Muscle of arm (tissue), 14 donors: ENCODE measurements around the gene FAN1. TPM values are rescaled to one million over a fixed set of nuclear protein-coding genes. Genes with fewer than 3 reads are reported as not detected.
"Not testable (repeated sequence)": the region's sequence is repeated elsewhere in the genome, so short reads cannot be mapped to it uniquely, and the experiment has no call there.

ENCODE experiments used
- DNase-seq: peaks from one replicate; pipeline ENCODE4 v3.0.0-alpha.2; 2013
- long read RNA-seq, 11 donors: transcript quantifications; one replicate each; lab custom pipeline, GENCODE V29; 2026
- polyA plus RNA-seq, 12 donors: library from polyadenylated mRNA; unstranded; fragments of 120-200 nt; gene quantifications; one replicate each; pipeline ENCODE4 v1.2.1, GENCODE V29; 2013; ENCODE audit not compliant: insufficient read length in 12 of 12

The FAN1 gene
- 10 to 100 TPM in 11 of 12 donors, not detected in 1; 15.3 to 34.5 (median 23.1) TPM for polyA plus RNA-seq
- long read RNA-seq, donor 1, partial matches to known transcripts: 6 of 11 reads
- long read RNA-seq, donor 1, other reads (novel, unspliced or antisense): 5 of 11 reads
- long read RNA-seq, donor 2, partial matches to known transcripts: 6 of 6 reads
- long read RNA-seq, donor 2, other reads (novel, unspliced or antisense): 0 of 6 reads
- long read RNA-seq, donor 3, partial matches to known transcripts: 0 of 1 reads
- long read RNA-seq, donor 3, other reads (novel, unspliced or antisense): 0 of 1 reads
- long read RNA-seq, donor 4, partial matches to known transcripts: 5 of 6 reads
- long read RNA-seq, donor 4, other reads (novel, unspliced or antisense): 0 of 6 reads
- long read RNA-seq, donor 5, full-length matches to known transcripts: 6 of 16 reads
- long read RNA-seq, donor 5, partial matches to known transcripts: 10 of 16 reads
- long read RNA-seq, donor 5, other reads (novel, unspliced or antisense): 0 of 16 reads
- long read RNA-seq, donor 6, full-length matches to known transcripts: 1 of 1 reads
- long read RNA-seq, donor 6, partial matches to known transcripts: 0 of 1 reads
- long read RNA-seq, donor 6, other reads (novel, unspliced or antisense): 0 of 1 reads
- long read RNA-seq, donor 7, full-length matches to known transcripts: 2 of 2 reads
- long read RNA-seq, donor 7, partial matches to known transcripts: 0 of 2 reads
- long read RNA-seq, donor 7, other reads (novel, unspliced or antisense): 0 of 2 reads
- long read RNA-seq, donor 8, full-length matches to known transcripts: 4 of 17 reads
- long read RNA-seq, donor 8, partial matches to known transcripts: 13 of 17 reads
- long read RNA-seq, donor 8, other reads (novel, unspliced or antisense): 0 of 17 reads
- long read RNA-seq, donor 9, partial matches to known transcripts: 0 of 1 reads
- long read RNA-seq, donor 9, other reads (novel, unspliced or antisense): 0 of 1 reads
- long read RNA-seq, donor 10, full-length matches to known transcripts: 5 of 5 reads
- long read RNA-seq, donor 10, partial matches to known transcripts: 0 of 5 reads
- long read RNA-seq, donor 10, other reads (novel, unspliced or antisense): 0 of 5 reads
- long read RNA-seq, donor 11, full-length matches to known transcripts: 3 of 30 reads
- long read RNA-seq, donor 11, partial matches to known transcripts: 27 of 30 reads
- long read RNA-seq, donor 11, other reads (novel, unspliced or antisense): 0 of 30 reads

DNA sequence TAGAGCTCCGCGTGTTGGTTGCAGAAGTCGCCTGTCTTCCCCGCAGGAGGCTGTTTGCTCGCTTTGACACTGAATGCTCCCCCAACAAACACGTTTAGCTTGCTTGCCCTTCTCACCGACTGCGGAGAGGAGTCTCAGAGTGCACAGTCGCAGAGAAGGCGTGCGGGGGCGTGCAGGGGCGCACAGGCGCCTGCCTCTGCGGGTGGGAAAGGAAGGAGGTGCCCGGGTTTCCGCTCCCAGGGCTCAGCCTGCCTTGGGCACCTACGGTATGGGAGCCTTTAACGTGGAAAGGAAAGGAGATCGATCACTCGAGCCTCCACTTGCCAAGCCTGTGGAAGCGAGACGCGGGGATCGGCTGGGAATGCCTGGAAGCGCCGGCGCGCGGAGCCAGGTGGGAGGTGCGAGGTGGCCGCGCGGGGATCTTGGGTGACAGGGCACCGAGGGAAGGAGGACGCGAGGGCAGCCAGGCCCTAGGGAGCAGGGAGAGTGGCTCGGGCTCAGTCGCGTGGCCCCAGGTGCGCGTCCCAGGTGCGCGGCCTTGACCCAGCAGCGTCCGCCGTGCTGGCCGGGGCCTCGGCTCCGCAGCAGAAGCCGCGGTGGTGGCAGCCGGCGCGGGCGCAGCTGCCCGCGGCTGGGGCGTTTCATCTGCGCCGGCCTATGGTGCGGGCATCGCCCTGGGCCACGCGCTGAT, at the start of gene FAN1:
Gene FAN1, plus strand, starts transcription at position 419 of the 691 bp plus-strand sequence. CDS start 749 bp downstream, outside the sequence.
- DNase-seq: peak; percentile 82

DNA sequence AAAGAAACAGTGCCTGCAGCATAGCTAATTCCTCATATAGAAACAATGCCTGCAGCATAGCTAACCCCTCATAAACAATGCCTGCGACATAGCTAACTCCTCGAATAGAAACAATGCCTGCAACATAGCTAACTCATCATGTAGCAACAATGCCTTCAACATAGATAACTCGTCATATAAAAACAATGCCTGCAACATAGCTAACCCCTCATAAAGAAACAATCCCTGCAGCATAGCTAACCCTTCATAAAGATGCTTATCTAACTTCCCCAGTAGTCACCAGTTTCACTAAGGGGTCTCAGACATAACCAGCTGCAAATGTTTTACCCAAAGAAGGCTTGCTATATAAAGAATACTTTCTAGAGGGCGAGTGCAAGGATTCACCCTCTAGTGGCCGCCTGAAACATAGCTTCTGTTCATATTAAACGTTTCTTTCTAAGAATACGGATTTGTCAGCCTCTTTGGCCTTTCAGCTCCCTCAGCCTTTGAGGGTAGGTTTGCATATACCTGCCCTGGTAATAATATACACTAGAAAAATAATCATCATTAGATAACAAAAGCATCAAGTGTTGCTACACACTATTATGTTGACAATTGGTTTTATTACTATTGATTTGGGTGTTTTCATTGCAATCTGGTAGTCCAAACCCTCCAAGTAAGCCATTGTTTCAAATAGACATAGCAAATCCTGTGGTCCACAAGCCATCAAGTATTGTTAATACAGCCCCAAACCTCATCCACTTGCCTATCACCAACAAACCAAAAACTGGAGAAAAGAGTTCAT, 44.4 kb upstream of the FAN1 start:
- DNase-seq: peak; percentile 2

DNA sequence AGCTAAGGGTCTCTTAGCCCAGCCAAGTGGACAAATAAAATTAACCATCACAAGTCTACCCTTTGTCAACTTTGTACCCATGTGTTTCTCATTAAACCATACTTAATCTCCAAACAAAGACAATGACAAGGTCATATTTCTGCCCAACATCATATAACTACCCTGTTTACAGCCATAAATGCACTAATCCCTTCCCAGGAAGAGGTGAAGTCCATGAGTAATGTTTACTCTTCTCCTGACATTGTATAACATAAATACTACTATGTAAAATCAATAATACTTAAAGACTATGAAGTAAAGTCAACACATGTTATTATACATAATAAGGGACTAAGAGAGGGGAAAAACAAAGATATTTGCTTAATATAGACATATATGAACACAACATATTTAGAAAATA, 38.5 kb upstream of the FAN1 start:
- DNase-seq: no peak

DNA sequence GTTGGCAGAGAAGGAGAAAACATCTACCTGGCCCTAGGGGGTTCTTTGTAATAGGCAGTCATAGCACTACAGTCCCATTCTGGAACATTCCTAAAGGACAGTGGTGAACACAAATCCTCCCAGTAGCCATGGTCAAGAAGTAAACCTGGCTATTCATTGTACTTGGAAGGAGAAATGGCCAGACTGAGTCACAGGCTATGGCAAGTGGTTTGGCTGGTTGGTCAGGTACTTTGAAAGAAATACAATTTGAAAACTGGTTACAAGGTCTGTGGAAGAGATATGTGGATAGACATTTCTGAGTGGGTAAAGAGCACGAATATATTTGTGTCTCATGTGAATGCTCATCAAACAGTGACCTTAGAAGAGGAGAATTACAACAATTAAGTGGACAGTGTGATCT, 33.0 kb upstream of the FAN1 start:
- no peak for DNase-seq

DNA sequence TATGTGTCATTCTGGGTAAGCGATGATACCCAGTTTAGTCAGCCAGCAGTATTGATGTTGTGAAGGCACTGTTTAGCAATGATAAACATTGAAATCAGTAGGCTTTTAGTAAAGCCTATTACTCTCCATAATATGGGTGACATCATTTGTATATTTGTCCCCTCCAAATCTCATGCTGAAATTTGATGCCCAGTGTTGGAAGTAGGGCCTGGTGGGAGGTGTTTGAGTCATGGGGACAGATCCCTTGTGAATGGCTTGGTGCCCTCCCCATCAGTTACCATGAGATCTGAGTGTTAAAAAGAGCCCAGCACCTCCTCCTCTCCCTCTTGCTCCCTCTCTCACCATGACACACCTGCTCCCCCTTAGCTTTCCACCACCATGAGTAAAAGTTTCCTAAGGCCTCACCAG, 31.4 kb upstream of the FAN1 start:
- DNase-seq: no peak

DNA sequence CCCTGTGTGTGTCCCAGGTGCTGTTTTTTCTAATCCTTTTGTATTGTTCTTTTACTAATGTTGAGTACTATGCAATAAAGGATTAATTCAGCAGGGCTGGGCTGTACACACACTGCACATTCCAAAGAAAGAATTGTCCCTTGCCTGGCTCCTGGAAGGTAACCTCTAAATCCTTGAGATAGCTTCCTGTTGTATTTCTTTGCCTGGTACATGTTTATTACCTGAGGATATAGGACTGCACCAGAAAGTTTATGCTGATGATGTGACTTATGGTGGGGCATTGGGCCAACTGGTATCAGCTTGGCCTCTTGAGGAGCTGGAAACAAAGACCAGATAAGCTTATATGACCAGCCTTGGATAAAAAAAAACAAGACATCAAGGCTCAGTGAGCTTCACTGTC, 26.6 kb upstream of the FAN1 start:
- no peak for DNase-seq

DNA sequence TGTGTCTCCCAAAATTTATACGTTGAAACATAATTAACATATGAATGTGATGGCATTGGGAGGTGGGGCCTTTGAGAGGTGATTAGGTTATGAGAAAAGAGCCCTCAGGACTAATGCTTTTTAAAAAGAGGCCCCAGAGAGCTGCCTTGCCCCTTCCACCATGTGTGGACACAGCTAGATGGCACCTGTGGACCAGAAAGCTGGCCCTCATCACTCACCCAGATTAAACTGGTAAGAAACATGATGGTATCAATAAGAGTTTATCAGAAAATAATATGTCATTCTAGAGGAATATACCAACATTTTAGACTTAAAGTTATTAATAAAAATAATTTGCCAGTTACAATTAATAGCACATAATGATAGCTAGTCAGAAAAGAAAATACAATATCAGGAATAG, 25.2 kb upstream of the FAN1 start:
- DNase-seq: no peak

DNA sequence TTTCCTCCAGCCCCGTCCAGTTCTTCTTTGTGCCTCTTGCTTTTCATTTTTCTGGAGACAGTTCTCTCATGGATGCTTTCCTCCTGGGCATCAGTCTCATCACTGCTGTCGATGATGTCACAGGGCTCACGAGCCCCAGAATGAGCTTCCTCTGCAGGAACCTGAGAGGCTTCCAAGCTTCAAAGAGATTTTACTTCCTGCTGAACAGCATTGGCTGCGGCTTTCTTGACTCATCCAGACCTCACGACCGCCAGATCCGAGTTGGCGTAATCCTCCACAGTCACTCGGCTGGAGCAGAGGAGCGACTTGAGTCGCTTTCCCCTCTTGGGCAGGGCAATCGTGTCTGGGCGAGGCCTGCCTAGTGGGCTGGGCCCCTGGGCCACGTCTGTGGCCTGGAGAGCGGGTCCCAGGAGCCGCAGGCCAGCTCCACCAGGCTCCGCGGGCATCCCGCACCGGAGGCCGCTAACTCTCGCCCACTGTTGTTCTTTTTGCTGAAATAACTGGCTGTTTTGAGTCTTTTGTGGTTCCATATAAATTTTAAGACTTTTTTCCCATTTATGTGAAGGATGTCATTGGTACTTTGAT, 20.8 kb upstream of the FAN1 start:
- no peak for DNase-seq

DNA sequence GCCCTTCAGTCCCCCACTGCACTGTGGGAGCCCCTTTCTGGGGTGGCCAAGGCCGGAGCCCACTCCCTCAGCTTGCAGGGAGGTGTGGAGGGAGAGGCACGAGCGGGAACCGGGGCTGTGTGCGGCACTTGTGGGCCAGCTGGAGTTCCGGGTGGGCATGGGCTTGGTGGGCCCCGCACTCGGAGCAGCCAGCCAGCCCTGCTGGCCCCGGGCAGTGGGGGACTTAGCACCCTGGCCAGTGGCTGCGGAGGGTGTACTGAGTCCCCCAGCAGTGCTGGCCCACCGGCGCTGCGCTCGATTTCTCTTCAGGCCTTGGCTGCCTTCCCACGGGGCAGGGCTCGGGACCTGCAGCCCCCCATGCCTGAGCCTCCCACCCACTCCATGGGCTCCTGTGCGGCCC, 20.0 kb upstream of the FAN1 start:
- not testable (repeated sequence) for DNase-seq

DNA sequence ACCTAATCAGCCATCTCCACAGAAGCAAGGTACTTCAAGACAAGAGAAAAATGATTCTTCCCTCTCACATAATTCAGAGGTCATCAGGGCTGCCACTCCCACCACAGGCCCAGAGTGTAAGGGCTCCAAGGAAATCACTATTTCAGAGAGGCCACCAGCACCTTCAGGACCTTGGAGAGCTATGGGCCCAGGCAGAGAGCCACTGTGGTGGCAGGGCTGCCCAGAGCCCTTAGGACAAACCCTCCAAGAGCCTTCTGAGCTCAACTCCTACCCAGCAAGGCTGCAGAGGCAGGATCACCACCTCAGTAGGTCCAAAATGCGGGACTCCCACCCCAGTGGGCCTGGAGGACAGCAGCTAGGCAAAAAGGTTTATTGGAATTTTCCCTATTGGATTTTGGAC, 17.9 kb upstream of the FAN1 start:
- DNase-seq: no peak

DNA sequence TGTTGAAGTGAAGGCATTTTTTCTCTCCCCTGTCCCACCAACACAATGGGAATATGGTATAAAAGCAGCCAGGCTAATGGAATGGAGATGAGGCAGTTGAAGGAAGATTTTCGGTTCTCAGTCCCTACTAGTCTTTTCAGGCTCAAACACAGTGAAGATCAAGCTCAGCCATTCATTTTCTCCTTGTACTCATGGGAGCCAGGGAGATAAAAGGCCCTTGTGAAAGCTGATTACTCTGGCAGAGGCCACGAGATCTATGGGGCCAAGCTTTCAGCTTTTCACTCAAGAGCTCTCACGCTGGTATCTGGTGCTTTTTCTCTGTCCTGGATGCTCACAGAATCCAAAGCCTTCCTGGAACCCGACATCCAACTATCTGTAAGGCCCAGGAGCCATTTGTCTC, 14.5 kb upstream of the FAN1 start:
- DNase-seq: no peak

DNA sequence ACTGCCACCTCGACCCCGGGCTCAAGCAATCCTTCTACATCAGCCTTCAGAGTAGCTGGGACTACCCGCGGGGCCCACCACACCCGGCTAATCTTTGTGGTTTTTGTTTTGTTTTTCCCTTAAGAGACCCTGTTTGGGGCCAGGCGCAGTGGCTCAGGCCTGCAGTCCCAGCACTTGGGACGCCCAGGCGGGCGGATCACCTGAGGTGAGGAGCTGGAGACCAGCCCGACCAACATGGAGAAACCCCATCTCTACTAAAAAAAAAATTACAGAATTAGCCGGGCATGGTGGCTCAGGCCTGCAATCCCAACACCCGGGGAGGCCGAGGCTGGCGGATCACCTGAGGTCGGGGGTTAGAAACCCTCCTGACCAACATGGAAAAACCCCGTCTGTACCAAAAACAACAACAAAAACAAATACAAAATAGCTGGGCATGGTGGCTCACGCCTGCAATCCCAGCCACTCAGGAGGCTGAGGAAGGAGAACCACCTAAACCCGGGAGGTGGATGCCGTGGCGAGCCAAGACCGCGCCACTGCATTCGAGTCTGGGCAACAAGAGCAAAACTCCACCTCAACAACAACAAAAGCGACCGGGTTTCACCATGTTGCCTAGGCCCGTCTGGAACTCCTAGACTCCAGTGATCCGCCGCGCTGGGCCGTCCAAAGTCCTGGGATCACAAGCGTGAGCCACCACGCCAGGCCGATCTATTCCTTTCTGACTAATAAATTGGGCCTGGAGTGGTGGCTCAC, 8.1 kb upstream of the FAN1 start:
- no peak for DNase-seq

DNA sequence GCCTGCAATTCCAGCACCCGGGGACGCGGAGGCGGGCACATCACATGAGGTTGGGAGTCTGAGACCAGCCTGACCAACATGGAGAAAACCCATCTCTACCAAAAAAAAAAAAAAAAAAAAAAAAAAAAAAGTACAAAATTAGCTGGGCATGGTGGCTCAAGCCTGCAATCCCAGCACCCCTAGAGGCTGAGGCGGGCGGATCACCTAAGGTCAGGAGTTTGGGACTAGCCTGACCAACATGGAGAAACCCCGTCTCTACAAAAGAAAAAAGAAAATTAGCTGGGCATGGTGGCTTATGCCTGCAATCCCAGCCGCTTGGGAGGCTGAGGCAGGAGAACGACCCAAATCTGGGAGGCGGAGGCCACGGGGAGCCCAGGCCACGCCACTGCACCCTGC, 7.5 kb upstream of the FAN1 start:
- no peak for DNase-seq

DNA sequence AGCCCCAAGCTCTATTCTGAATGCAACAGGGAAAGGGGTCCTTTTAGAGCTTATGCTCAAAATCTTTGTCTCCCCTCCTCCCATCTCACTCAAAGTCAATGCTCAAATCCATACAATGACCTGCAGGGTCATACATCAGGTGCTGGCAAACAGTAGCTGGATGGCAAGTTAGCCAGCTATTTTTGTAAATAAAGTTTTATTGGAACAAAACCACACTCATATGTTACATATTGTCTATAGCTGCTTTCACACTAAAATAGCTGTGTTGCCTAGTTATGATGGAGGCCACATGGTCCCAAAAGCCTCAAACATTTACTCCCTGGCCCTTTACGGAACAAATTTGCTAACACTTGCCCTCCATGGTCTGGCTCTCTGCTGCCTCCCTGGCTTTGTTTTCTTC, 1.8 kb upstream of the FAN1 start:
- no peak for DNase-seq

DNA sequence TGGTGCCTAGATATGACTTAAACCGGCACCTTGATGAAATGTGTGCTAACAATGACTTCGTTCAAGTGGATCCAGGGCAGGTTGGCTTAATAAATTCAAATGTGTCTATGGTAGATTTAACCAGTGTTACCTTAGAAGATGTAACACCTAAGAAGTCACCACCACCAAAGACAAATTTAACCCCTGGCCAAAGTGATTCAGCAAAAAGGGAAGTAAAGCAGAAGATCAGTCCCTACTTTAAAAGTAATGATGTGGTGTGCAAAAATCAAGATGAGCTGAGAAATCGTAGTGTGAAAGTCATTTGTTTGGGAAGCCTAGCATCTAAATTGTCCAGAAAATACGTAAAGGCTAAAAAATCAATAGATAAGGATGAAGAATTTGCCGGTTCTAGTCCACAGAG, 1.1 kb downstream of the FAN1 start:
- DNase-seq: no peak

DNA sequence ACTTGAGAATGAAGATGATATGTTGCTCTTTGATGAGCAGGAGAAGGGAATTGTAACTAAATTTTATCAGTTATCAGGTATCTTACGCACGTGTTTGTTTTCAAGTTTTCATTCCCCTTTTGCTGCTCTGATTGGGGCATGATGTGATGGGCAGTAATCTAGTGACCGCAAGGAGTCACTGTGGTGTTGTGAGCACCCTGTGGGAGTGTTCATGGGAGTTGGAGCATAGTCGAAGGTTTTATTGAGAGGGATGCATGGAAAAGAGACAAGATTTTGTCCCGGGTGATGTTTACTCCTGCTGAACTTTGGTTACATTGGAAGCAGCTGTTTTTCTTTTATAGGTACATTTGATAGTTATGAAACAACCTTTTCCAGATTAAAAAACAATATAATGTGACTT, 2.1 kb downstream of the FAN1 start:
- no peak for DNase-seq

DNA sequence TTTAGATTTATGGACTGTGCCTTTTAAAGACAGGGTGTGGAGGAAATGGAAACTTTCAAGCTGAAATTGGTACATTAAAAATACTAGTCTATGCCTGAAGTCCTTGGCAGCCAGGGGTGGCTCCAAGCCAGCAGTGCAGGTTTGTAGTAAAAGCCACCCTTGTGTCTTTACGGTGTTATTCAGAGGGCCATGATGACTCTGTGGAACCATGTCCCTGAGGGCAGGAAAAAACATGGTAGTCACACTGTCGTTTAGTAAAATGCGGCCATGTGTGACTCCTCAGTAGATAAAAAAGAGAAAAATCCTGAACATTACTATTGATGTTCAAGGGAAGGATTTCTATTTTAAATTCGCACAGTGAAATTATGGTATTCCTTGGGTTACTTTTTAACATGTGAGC, 2.7 kb downstream of the FAN1 start:
- no peak for DNase-seq

DNA sequence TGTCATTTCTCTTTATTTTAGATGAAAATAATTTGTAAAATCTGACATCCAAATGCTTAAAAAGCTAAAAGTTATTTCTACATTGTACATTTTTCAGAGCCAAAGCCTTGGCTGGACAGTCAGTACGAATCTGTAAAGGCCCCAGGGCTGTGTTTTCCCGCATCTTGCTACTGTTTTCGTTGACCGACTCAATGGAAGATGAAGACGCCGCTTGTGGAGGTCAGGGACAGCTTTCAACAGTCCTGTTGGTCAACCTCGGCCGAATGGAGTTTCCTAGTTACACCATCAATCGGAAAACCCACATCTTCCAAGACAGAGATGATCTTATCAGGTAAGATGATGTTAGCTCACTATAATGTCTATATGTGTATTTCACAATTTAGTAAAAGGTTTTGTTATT, 10.0 kb downstream of the FAN1 start:
- DNase-seq: no peak

DNA sequence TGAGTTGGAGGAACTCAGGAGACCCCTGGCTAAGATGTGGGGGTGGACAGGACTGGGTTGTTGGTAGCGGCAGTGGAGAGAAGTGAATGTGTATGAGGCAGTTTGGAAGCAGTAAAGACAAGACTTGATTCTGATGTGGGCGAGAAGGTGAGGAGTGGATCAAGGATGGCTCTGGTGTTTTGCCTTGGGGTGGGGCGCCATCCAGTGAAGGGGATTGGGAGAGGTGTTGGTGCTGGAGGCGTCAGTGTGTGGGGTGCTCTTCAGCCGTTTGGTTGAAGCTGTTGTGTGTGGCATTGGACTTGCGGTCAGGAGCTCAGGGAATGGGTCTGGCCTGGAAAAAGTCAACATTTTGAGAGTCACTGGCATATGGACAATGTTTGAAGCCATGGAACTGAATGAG, 13.3 kb downstream of the FAN1 start:
- no peak for DNase-seq

DNA sequence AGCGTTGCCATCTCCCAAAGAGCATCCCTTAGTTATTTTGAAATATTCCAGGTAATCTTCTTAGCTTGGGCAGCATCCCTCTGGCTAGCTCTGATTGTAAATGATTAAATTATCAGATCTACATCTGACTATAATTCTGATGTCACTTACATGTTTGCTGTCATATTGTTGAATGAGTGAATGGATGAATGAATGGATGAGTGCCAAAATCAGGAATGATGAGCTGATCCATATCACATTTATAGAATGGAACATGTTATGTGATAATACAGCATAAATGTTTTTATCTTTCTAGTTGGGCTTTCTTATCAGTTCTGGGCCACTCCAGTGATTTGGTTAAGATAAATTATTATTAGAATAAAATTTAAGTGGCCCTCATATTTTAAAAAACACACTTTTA, 14.0 kb downstream of the FAN1 start:
- DNase-seq: no peak
